Erythroblast (primary cell): Measurements from ENCODE around the gene DEUP1.

Experiments
- DNase-seq, 2 experiments: peaks; one replicate each; lab custom pipeline; 2025; lab: John Stamatoyannopoulos, UW
- GATA1 ChIP-seq: IDR thresholded peaks from 2 replicates; pipeline ENCODE4 v1.6.1; 2011; ENCODE audit warnings: low read depth, mild to moderate bottlenecking, control low read depth, low read length, moderate library complexity
- POLR2A ChIP-seq: IDR thresholded peaks from 2 replicates; pipeline ENCODE4 v1.6.1; 2011; ENCODE audit warnings: mild to moderate bottlenecking, low read length

DEUP1 gene

GRCh38 chr11:93474123-93474522 is 143.6 kb downstream of the DEUP1 start:
- DNase-seq = no peak
- no peak for TF ChIP-seq POLR2A
- no peak for TF ChIP-seq GATA1

GRCh38 chr11:93476796-93477195 is 146.3 kb downstream of the DEUP1 start:
- TF ChIP-seq POLR2A (no peak), GATA1 (no peak)
- no peak for DNase-seq

- DNase-seq = no peak
- TF ChIP-seq POLR2A = no peak
- no peak for TF ChIP-seq GATA1
Measured at GRCh38 chr11:93477684-93478234, 147.2 kb downstream of the DEUP1 start.

GRCh38 chr11:93478841-93479240 is 148.3 kb downstream of the DEUP1 start:
- no peak for TF ChIP-seq GATA1
- TF ChIP-seq POLR2A = no peak
- DNase-seq = no peak

- TF ChIP-seq POLR2A = no peak
- TF ChIP-seq GATA1 = no peak
- DNase-seq = no peak
Measured at GRCh38 chr11:93480256-93480655, 149.7 kb downstream of the DEUP1 start.

GRCh38 chr11:93480756-93481155 is 150.2 kb downstream of the DEUP1 start:
- TF ChIP-seq POLR2A = no peak
- no peak for TF ChIP-seq GATA1
- no peak for DNase-seq

- TF ChIP-seq POLR2A (no peak), GATA1 (no peak)
- DNase-seq = no peak
Measured at GRCh38 chr11:93481279-93481678, 150.7 kb downstream of the DEUP1 start.

- DNase-seq = no peak
- TF ChIP-seq POLR2A (no peak), GATA1 (no peak)
Measured at GRCh38 chr11:93481696-93482095, 151.2 kb downstream of the DEUP1 start.

- no peak for DNase-seq
- no peak for TF ChIP-seq GATA1
- TF ChIP-seq POLR2A = no peak
Measured at GRCh38 chr11:93482556-93482955, 152.0 kb downstream of the DEUP1 start.

- DNase-seq = no peak
- TF ChIP-seq POLR2A (no peak), GATA1 (no peak)
Measured at GRCh38 chr11:93484716-93485115, 154.2 kb downstream of the DEUP1 start.

GRCh38 chr11:93485983-93486382 is 155.4 kb downstream of the DEUP1 start:
- no peak for DNase-seq
- TF ChIP-seq POLR2A (no peak), GATA1 (no peak)

- DNase-seq = no peak
- no peak for TF ChIP-seq POLR2A
- TF ChIP-seq GATA1 = no peak
Measured at GRCh38 chr11:93487032-93487483, 156.5 kb downstream of the DEUP1 start.
